GM21619 (cell line): Measurements from ENCODE around the gene PHYKPL.

Source experiments
- ATAC-seq: cut with Tn5 transposase; IDR thresholded peaks from one replicate; pipeline ENCODE4 v1.9.1; 2021; ENCODE audit not compliant: unreplicated experiment

Gene PHYKPL

DNA sequence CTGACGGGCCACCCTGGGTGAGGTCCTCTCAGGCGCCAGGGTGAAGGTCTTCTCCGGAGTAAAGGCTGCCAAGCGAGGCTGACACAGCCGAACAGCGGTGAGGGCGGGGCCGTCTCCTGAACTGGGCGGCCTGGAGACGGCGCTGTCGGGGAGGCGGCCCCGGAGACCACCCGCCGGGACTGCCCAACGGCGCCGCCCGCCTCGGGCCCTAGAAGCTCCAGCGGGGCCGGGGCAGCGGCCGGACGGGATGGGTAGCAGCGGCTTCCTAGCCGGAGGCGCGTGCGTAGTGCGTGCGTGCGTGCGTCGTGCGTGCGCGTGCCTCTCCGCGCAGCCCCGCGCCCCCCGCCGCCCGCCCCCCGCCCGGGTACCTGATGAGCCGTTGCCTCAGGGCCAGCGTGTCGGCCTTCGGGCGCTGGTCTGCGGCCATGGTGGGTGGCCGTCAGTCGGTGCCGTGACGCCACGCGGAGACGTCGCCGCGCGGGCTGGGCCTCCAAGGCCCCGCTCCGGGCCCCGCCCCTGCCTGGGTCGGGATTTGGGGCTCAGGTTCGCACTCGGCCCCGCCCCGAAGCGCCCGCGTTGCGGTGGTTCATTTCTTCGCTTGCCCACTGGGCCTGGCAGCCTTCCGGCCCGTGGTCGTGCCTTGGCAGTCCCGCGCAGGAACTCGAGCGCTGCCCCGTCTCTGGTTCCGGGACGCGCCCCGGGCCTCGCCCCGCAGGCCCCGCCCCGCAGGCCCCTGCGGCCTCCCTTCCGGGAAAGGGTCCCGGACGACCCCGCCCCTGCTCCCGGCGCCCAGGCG lies at the start of gene PHYKPL:
TSS of gene PHYKPL (minus strand) at position 679 of the 796 bp plus-strand sequence. CDS start at position 427, 252 bp downstream.
- ATAC-seq = peak; percentile 61

- ATAC-seq = no peak
Observed at GRCh38 chr5:178282391-178282790, 49.8 kb upstream of the PHYKPL start.

DNA sequence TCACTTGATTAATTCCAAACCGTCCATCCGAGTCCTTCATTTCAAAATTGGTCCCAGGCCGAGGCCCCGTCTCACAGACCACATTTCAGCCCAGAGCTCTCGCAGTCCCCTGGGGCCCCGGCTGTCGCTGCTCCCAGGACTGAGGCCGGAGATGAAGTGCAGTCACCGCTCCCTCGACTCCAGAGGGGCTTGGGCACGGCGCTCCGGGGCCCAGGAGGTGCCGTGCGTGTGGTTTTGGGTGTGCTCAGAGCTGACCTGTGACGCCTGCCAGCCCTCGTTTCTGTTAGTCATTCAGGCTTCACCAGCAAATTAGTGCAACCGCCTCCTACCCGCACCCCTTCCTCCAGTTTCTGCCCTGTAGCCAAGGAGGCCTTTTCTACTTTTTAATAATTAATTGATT lies 48.7 kb upstream of the PHYKPL start:
- ATAC-seq = no peak

- no peak for ATAC-seq
Observed at GRCh38 chr5:178280631-178281030, 48.0 kb upstream of the PHYKPL start.

GRCh38 chr5:178279723-178280438 lies 47.3 kb upstream of the PHYKPL start:
- ATAC-seq = peak; percentile 78

GRCh38 chr5:178279026-178279722 lies 46.6 kb upstream of the PHYKPL start:
- ATAC-seq = no peak

DNA sequence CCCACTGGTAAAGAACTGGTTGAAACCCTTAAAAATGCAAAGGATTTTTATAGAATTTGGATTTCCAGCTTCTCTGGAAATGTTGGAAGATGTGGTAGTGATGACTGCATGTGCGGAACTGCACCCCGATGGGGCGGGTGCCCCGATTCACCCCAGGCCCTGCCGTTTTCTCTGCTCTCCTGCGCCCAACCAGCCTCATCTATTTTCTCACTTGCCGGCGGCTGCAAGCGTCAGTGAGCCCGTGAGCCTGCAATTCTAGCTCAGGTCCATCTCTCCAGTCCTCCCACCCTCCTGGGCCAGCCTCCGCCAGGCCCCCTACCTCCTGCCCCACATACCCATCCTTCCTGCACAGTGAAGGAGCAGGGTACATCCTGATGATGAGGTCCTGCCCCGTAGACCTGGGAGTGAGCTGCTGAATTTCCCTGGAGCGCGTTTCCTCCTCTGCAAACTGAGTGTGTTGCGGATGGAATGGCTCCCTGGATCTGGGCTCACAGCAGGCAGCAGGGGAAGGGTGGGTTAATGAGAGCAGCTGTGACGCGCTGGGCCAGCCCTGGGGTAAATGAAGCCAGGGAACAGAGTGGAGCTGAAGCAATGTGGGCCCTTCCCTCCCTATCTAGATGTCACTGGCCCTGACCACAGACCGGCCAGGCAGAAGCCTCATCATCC lies 45.9 kb upstream of the PHYKPL start:
- ATAC-seq = no peak

- no peak for ATAC-seq
Observed at GRCh38 chr5:178277866-178278265, 45.3 kb upstream of the PHYKPL start.

DNA sequence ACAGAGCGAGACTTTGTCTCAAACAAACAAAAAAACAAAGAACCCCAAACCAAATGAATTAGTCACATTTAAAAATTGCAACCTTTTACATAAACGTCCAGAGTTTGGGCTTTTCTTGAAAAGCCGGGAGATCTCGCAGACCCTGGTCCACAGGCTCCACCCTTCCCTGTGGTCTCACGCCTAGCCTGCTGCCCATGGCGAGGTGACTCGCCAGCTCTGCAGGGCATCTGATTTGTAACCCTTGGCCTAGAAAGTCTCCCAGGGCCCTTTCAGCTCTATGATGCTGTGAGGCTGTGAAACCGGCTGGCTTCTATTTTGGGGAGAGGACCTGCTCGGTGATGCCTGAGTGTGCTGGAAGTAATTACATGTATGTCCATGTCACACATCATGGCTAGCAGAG lies 44.7 kb upstream of the PHYKPL start:
- ATAC-seq = no peak

GRCh38 chr5:178274781-178275537 lies 42.4 kb upstream of the PHYKPL start:
- ATAC-seq = no peak

DNA sequence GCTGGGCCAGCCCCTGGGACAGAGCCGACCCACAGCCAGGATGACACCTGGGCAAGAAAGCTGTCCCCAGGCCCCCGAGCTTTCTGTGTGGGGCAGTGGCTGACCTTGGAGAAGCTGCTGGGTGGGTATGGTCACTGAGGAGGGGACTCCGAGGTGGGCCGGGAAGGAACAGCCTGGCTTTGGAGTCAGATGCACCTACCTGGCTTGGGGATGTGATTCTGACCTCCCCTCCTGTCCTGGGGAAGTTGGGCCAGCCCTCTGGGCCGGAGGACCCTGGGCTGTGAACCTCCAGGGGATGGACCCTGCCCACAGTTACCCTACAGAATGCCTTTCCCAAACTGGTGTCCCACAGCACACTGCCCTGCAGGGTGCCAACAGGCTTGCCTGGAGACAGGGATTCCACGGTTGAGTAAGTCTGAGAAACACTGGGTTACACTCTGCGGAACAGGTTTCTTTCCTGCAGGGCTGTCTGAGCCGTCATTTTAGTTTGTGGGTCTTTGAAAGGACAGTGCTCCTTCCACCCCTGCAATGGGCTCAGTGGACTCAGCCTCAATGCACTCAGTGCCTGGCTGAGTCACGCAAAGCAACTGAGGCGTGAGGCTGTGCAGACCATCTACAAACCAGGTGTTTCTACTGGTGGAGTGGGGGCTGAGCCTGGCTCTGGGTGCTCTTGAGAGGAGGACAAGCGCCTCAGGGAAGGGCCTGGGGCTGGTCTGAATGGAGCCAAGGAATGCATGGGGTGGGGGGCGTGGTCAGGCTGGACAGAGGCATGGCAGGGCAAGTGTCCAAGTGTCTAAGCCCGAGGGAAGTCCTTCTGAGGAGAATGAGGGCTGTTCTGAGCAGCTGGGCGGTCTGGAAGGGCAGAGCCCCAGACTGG lies 41.3 kb upstream of the PHYKPL start:
- ATAC-seq = no peak

DNA sequence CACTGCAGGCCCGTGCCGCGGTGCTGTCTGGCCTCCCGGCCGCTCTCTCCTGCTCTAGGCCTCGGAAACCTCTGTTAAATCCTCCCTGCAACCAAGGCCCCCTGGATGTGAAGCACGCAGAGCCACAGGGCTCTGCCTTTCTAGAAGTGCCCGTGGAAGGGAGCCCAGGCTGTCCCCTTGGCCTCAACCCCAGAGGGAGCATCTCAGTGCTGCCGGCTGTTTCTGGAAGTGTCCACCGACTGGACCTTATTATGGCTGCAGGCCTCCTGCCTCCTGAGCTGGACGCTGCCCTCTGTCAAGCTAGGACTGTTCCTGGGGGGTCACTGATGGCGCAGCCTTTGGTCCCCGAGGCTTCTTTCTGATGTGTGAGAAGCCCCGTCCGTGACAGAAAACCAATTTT lies 40.4 kb upstream of the PHYKPL start:
- no peak for ATAC-seq

- ATAC-seq = no peak
Observed at GRCh38 chr5:178272591-178272990, 40.0 kb upstream of the PHYKPL start.

DNA sequence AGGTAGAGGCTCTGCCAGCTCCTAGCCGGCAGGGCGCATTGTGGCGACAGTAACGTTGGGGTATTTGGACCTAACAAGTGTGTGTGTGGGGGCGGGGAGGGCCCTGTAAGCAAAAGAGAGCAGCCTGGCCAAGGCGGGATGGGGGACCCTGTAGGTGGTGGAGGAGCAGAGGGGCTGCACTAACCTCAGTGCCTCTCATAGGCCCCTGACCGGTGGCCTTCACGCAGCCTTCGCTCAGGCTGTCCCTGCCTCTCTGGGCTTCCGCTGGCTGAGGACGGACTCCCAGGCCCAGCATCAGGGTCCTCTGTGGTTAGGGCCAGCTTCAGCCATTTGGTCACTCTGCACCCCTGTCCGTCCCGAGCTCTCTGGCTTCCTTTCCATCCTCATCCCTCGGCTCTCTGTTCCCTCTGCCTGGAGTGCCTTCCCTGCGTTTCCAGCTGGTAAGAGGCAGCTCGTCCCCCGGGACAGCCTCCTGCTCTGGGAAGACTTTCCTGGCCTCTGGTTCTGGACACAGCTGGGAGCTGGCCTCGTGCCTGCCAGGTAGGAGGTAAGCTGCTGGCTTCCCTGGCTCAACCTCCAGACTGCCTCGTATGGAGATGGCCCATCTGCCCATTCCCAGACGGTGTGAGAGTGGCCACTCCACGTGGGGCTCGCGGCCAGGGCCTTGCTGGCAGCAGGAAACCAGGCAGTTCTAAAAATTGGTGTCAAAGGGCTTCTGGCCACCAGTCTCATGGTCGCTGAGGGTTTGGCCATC lies 39.3 kb upstream of the PHYKPL start:
- ATAC-seq = no peak

DNA sequence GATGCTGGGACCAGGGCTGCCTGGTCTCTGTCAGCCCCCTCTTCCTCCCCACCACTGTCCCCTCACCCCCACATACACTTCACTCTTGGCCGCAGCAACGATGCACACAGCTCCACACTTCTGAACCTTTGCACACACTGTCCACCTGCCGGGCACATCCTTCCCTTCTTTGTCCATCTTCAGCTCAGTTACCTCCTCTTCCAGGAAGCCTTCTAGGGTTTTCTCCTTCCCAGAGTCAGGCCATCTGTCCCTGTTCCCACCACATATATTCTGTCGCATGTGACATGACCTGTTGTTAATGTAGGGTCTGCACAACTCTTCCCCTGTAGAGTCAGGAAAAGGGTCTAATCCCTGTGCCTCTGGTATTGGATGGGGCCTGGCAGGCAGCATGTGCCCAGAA lies 38.6 kb upstream of the PHYKPL start:
- no peak for ATAC-seq

DNA sequence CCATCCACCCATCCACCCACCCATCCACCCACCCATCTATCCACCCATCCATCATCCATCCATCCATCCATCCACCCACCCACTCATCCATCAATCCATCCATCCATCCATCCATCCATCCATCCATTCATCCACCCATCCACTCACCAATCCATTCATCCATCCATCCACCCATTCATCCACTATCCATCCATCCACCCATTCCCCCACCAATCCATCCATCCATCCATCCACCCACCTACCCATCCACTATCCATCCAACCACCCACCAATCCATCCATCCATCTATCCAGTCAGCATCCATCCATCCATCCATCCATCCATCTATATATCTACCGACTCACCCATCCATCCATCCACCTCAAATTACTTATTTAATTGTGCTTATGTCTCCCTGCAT lies 36.9 kb upstream of the PHYKPL start:
- ATAC-seq = no peak

GRCh38 chr5:178267876-178268275 lies 35.3 kb upstream of the PHYKPL start:
- no peak for ATAC-seq

DNA sequence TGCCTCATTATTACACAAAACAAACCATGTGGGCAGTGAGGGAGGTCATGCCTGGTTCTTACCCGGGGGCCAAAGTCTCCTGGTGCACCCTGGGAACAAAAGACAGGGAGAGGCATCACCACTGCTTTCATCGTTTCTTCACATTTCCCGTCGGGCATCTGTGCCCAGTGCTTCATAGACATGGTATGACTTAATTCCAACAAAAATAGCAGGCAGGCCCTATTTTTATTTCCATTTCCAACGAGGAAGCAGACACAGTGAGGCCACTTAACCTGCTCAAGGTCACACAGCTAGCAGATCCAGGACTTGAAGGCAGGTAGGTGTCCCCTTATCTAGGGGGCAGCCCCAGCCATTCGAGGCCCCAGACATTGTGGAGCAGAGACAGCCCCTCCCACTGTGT lies 34.6 kb upstream of the PHYKPL start:
- ATAC-seq = no peak

- no peak for ATAC-seq
Observed at GRCh38 chr5:178266581-178266980, 34.0 kb upstream of the PHYKPL start.
